NCI-H2196 (cell line): ENCODE results near the gene NUCB1.

Source experiments
- DNase-seq: peaks from one replicate; lab custom pipeline; 2025; ENCODE audit not compliant: unreplicated experiment; lab: John Stamatoyannopoulos, UW

Gene NUCB1

DNA sequence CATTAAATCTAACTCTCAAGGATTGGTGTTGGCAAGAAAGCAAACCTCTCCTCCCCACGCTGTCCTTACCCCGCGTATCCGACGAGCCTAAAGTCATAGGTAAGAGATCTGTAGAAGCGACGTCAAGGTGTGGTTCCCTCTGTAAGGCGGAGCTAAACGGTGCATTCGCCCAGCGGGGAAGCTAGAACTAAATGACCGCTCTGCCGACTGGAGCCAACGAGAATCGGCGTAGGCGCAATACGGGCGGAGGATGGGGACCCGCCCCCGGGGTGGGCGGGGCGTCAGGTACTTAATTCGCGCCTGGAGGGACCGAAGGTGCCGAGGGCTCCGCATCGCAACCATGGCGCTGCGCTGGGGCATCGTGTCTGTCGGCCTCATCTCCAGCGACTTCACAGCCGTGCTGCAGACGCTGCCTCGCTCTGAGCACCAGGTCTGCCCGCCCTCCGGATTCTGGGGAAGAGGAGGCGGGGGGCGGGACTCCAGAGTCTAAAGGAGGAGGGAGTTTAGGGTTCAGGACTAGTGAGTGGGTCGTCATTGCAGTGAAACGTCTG is 33.3 kb downstream of the NUCB1 start, which contains the start of gene DHDH:
Gene DHDH, plus strand, starts transcription at position 318 of the 551 bp plus-strand sequence. Its CDS starts 23 bp downstream, at position 341.
- peak; percentile 96 for DNase-seq

GRCh38 chr19:48934837-48935236 is 34.7 kb downstream of the NUCB1 start:
- DNase-seq = no peak

DNA sequence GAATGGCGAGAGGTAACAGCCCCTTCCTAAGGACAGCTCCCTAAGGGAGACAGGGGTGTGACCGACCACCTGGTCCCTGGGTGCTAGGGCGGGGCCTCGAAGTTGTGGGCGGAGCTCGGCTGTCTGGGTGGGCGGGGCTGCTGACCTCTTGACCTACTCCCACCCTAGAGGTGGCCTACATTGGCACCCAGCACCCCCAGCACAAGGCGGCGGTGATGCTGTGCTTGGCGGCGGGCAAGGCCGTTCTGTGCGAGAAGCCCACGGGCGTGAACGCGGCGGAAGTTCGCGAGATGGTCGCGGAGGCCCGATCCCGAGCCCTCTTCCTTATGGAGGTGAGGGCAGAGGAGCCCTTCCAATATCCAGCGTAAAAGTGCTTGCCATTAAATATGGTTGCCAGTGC is 35.8 kb downstream of the NUCB1 start:
- DNase-seq = no peak

GRCh38 chr19:48938256-48938655 is 38.1 kb downstream of the NUCB1 start:
- DNase-seq = no peak

DNA sequence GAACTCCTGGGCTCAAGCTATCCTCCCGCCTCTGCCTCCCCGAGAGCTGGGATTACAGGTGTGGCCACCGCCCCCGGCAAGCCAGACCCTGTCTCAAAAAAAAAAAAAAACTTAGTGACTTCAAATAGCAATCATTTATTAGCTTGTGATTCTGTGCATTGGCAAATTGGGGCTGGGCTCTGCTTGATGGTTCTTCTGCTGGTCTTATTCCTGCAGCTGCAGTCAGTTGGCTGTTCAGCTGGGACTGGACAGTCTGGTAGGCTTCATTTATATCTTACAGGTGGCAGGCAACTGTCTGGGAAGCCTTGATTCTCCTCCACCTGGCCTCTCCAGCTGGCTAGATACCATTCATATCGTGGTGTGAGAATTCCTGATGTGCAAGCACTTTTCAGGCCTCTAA is 40.8 kb downstream of the NUCB1 start:
- DNase-seq = no peak

DNA sequence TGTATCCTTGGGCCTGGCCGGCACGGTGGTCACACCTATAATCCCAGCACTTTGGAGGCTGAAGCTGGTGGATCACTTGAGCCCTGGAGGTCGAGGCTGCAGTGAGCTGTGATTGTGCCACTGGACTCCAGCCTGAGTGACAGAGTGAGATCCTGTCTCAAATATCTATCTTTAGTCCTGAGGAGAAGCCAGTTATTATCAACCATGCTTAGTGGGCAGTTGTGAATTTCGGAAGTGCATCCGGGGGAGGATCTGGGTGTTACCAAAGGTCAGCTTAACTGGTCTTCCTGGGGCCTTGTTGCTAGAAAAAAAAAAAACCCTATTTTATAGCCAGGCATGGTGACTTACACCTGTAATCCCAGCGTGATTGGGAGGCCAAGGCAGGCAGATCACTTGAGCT is 43.0 kb downstream of the NUCB1 start:
- no peak for DNase-seq

- DNase-seq = no peak
These were observed 45.3 kb downstream of the NUCB1 start for GRCh38 chr19:48945415-48945814.

GRCh38 chr19:48945817-48946216 is 45.7 kb downstream of the NUCB1 start:
- no peak for DNase-seq

GRCh38 chr19:48946463-48947257 is 46.5 kb downstream of the NUCB1 start:
- DNase-seq = no peak

DNA sequence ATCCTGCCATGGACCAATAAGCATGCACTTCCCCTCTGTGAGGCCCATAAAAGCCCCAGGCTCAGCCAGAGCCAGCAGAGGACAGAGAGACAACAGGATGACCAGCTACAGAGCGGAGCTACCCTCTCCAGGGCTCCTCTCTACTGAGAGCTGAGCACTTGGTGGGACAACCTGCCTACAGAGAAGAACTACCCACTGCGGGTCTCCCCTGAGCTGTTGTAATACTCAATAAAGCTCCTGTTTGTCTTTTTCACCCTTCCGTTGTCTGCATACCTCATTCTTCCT is 47.1 kb downstream of the NUCB1 start:
- no peak for DNase-seq

GRCh38 chr19:48950159-48950558 is 50.0 kb downstream of the NUCB1 start:
- no peak for DNase-seq

DNA sequence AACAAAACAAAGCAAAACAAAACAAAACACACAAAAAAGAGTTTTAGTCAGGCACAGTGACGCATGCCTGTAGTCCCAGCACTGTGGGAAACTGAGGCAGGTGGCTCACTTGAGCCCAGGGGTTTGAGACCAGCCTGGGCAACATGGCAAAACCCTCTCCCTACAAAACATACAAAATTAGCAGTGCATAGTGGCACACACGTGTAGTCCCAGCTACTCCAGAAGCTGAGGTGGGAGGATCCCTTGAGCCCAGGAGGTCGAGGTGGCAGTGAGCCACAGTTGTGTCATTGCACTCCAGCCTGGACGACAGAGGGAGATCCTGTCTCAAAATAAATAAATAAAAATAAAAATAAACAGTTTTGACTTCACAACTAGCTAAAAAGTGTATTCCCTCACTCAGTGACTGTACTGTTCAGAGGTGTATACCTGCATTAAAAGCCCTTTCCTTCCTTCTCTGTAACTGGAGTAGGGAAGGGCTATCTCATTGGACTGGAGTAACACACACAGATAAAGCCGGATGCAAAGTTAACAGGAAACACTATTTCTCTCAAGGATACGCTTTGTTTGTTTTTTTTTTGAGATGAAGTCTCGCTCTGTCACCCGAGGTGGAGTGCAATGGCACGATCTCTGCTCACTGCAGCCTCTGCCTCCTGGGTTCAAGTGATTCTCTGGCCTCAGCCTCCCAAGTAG is 50.9 kb downstream of the NUCB1 start:
- no peak for DNase-seq

GRCh38 chr19:48953141-48953540 is 53.0 kb downstream of the NUCB1 start:
- DNase-seq = no peak

- DNase-seq = no peak
These were observed 54.0 kb downstream of the NUCB1 start for GRCh38 chr19:48953990-48954594.

GRCh38 chr19:48954595-48955307 is 54.6 kb downstream of the NUCB1 start, which contains the start of gene BAX:
BAX (plus strand) TSS chr19:48954875; CDS start chr19:48954929, 54 bp downstream.
- peak; percentile 98 for DNase-seq

DNA sequence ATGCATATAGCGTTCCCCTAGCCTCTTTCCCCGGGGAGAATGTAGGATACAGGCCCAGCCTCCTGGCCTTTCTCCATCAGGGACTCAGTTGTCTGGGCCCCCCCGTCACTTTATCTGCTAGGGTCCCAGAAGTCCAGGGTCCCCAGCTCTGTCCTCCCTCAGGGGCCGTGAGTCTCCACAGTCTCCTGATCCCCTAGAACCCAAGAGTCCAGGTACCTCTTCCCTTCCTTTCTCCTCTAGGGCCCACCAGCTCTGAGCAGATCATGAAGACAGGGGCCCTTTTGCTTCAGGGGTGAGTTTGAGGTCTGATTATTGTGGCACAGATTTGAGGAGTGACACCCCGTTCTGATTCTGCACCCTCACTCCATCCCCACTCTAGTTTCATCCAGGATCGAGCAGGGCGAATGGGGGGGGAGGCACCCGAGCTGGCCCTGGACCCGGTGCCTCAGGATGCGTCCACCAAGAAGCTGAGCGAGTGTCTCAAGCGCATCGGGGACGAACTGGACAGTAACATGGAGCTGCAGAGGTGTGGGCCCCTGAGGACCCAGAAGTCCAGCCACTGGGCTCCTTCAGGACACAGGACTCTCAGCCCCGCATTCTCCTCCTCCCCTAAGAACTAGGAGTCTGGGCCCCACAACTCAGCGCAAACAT is 55.3 kb downstream of the NUCB1 start:
- DNase-seq = no peak

GRCh38 chr19:48958006-48958405 is 57.9 kb downstream of the NUCB1 start:
- DNase-seq = no peak

GRCh38 chr19:48959341-48960239 is 59.5 kb downstream of the NUCB1 start:
- no peak for DNase-seq

- no peak for DNase-seq
These were observed 61.0 kb downstream of the NUCB1 start for GRCh38 chr19:48961051-48961649.
